Trophoblast cell (in vitro differentiated cells and primary cell): ENCODE data around the gene DAAM1.

Source experiments
- DNase-seq, 2 donors: peaks; one replicate each; pipeline ENCODE4 v3.0.0-alpha.2; 2016
- H2AFZ ChIP-seq: 2 replicates; pipeline ENCODE4 v1.6.1; 2013; ENCODE audit warnings: low read length, moderate library complexity, mild to moderate bottlenecking; ENCODE audit not compliant: insufficient read depth, poor library complexity
- H2AK5ac ChIP-seq: 2 replicates; pipeline ENCODE4 v1.6.1; 2013; ENCODE audit warnings: mild to moderate bottlenecking, low read length
- H2BK120ac ChIP-seq: 2 replicates; pipeline ENCODE4 v1.6.1; 2013; ENCODE audit warnings: low read length, mild to moderate bottlenecking, moderate library complexity; ENCODE audit not compliant: insufficient read depth, poor library complexity
- H2BK12ac ChIP-seq: 2 replicates; pipeline ENCODE4 v1.6.1; 2013; ENCODE audit warnings: mild to moderate bottlenecking, low read length, moderate library complexity
- H2BK5ac ChIP-seq: 2 replicates; pipeline ENCODE4 v1.6.1; 2013; ENCODE audit warnings: low read length, low read depth, moderate library complexity, mild to moderate bottlenecking; ENCODE audit not compliant: poor library complexity
- H3K14ac ChIP-seq: 2 replicates; pipeline ENCODE4 v1.6.1; 2013; ENCODE audit warnings: mild to moderate bottlenecking, low read length
- H3K18ac ChIP-seq: 2 replicates; pipeline ENCODE4 v1.6.1; 2013; ENCODE audit warnings: mild to moderate bottlenecking, low read length
- H3K23ac ChIP-seq: 2 replicates; pipeline ENCODE4 v1.6.1; 2013; ENCODE audit warnings: low read length
- H3K27ac ChIP-seq: 2 replicates; pipeline ENCODE4 v1.5.1; 2013; ENCODE audit warnings: low read depth, mild to moderate bottlenecking, inconsistent platforms, low read length, moderate library complexity
- H3K27me3 ChIP-seq: 2 replicates; pipeline ENCODE4 v1.6.1; 2013; ENCODE audit warnings: inconsistent platforms, mild to moderate bottlenecking, low read length, moderate library complexity; ENCODE audit not compliant: insufficient read depth
- H3K36me3 ChIP-seq, 2 experiments: 1 replicate in 1 of 2; 2 replicates in 1 of 2; pipeline ENCODE4 v1.6.1; 2013; ENCODE audit warnings: low read length in 2 of 2, mild to moderate bottlenecking in 2 of 2, moderate library complexity in 1 of 2; ENCODE audit not compliant: insufficient read depth in 2 of 2, control insufficient read depth in 1 of 2
- H3K4ac ChIP-seq: 2 replicates; pipeline ENCODE4 v1.6.1; 2013; ENCODE audit warnings: low read depth, mild to moderate bottlenecking, low read length, moderate library complexity
- H3K4me1 ChIP-seq, 2 experiments: 1 replicate in 1 of 2; 2 replicates in 1 of 2; pipeline ENCODE4 v1.6.1; 2013; ENCODE audit warnings: low read length in 2 of 2, mild to moderate bottlenecking in 2 of 2, moderate library complexity in 1 of 2; ENCODE audit not compliant: insufficient read depth in 2 of 2, control insufficient read depth in 1 of 2
- H3K4me2 ChIP-seq: 2 replicates; pipeline ENCODE4 v1.6.1; 2013; ENCODE audit warnings: inconsistent platforms, mild to moderate bottlenecking, low read length, moderate library complexity
- H3K4me3 ChIP-seq: 2 replicates; pipeline ENCODE4 v1.5.1; 2013; ENCODE audit warnings: mild to moderate bottlenecking, low read depth, low read length, inconsistent platforms
- H3K79me1 ChIP-seq: one replicate; pipeline ENCODE4 v1.6.1; 2013; ENCODE audit warnings: low read length
- H3K79me2 ChIP-seq: 2 replicates; pipeline ENCODE4 v1.6.1; 2013; ENCODE audit warnings: low read length, mild to moderate bottlenecking; ENCODE audit not compliant: control insufficient read depth, insufficient read depth, poor library complexity
- H3K9ac ChIP-seq: 2 replicates; pipeline ENCODE4 v1.6.1; 2013; ENCODE audit warnings: mild to moderate bottlenecking, low read length
- H3K9me3 ChIP-seq: 2 replicates; pipeline ENCODE4 v1.6.1; 2013; ENCODE audit warnings: low read depth, mild to moderate bottlenecking, control low read depth, inconsistent platforms, low read length; ENCODE audit not compliant: insufficient read depth
- H4K12ac ChIP-seq: 2 replicates; pipeline ENCODE4 v1.6.1; 2013; ENCODE audit warnings: low read depth, mild to moderate bottlenecking, low read length, moderate library complexity
- H4K8ac ChIP-seq: 2 replicates; pipeline ENCODE4 v1.6.1; 2013; ENCODE audit warnings: low read depth, mild to moderate bottlenecking, low read length, moderate library complexity
- H4K91ac ChIP-seq: one replicate; pipeline ENCODE4 v1.6.1; 2013; ENCODE audit warnings: low read depth, mild to moderate bottlenecking, low read length, moderate library complexity
- WGBS: extraction: QIAGEN DNeasy Blood & Tissue Kit; methylation state at CpG from one replicate; pipeline ENCODE4 v1.1.7; 2013; ENCODE audit warnings: missing lambda C conversion rate; ENCODE audit not compliant: insufficient read length, insufficient coverage; ENCODE audit errors: extremely low coverage; 5-methylcytosine and 5-hydroxymethylcytosine counted together

The DAAM1 gene

DNA sequence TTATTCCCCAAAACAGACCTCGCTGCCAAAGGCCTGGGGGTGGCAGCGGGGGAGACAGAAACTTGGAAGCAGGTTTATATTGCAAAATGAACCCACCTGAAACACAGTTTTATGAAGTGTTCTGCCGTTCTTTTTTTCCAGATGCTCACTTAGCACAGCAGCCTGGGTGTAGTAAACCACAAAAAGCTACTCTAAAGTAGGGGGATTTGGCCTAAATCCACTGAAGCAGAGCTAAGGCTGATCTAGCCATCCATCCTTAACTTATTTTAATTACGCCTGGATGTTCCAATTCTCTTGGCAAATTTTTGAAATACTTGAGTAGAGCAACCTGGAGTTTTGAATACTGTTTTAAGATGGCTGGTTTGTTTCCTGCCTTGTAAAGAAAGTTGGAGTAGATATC lies 155.5 kb downstream of the DAAM1 start:
- Histone ChIP-seq H3K14ac (no peak overlapping the region), H4K8ac (no peak overlapping the region), H3K27ac (no peak overlapping the region), H3K4ac (no peak overlapping the region), H3K79me1 (peaks cover 2% of the 10 kb centered on the region), H3K36me3 (peaks cover 0 to 13% of the 10 kb centered on the region in 2 experiments), H2AFZ (no peak overlapping the region), H3K4me1 (peaks cover 14 to 15% of the 10 kb centered on the region in 2 experiments), H2BK12ac (no peak overlapping the region), H3K4me3 (no peak overlapping the region), H4K91ac (no peak overlapping the region), H3K18ac (no peak overlapping the region), H3K4me2 (no peak overlapping the region), H2BK120ac (no peak overlapping the region), H3K23ac (no peak overlapping the region), H3K9ac (no peak overlapping the region), H2AK5ac (no peak overlapping the region), H3K27me3 (no peaks in the 10 kb centered on the region), H3K79me2 (no peaks in the 10 kb centered on the region), H4K12ac (no peak overlapping the region), H3K9me3 (no peaks in the 10 kb centered on the region), H2BK5ac (no peak overlapping the region)
- no peak for DNase-seq
- no CpG with 5 or more reads among the region's 4 CpGs for WGBS

DNA sequence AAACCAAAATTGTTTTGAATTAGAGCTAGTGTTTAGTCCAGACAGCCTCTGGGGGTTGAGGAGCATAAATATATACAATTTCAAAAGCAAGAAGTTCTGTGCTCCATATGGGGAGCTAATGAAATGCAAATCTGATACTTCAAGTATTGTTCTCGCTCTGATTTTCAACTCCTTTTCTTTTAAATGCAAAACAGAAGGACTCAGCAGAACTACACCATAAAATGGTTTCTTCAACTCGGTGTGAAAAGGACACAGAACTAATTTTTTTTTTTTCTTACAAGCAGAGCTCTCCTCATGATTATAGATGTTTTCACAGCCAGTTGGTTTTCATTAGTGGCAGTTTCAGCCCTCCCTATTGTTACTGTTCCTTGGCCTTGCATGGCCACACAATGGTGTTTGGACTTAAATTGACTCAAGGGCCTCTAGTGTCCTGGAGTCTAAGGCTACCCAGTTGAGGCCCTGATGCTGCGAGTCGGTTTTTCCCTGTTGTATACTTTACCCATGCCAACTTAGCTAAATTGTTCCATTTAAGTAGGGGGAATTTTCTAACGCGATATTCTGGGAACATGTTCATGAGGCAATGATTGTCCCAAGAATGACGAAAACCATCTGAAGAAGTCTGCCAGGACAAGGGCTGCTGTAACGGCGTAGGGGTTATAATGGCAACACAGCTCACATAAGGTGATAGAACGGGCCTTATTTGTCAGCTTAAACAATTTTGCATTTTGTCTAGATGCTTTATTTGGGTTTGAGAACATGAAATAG lies 156.4 kb downstream of the DAAM1 start:
- no peaks in the 10 kb centered on the region for H3K9me3 ChIP-seq
- no peak overlapping the region for H4K91ac ChIP-seq
- no peak overlapping the region for H2AK5ac ChIP-seq
- no peak overlapping the region for H3K4ac ChIP-seq
- no peak overlapping the region for H3K18ac ChIP-seq
- peaks cover 2% of the 10 kb centered on the region for H3K79me1 ChIP-seq
- WGBS = no CpG with 5 or more reads among the region's 10 CpGs
- no peaks in the 10 kb centered on the region for H3K79me2 ChIP-seq
- no peak overlapping the region for H3K14ac ChIP-seq
- H3K4me2 ChIP-seq = no peak overlapping the region
- H3K4me3 ChIP-seq = no peak overlapping the region
- no peak for DNase-seq
- no peak overlapping the region for H3K27ac ChIP-seq
- H2BK12ac ChIP-seq = no peak overlapping the region
- H2BK5ac ChIP-seq = no peak overlapping the region
- no peaks in the 10 kb centered on the region for H3K27me3 ChIP-seq
- no peak overlapping the region for H4K12ac ChIP-seq
- no peak overlapping the region for H2BK120ac ChIP-seq
- peaks cover 0 to 16% of the 10 kb centered on the region in 2 experiments for H3K36me3 ChIP-seq
- H3K9ac ChIP-seq = no peak overlapping the region
- no peak overlapping the region for H4K8ac ChIP-seq
- peaks cover 14 to 15% of the 10 kb centered on the region in 2 experiments for H3K4me1 ChIP-seq
- H3K23ac ChIP-seq = no peak overlapping the region
- H2AFZ ChIP-seq = no peak overlapping the region

DNA sequence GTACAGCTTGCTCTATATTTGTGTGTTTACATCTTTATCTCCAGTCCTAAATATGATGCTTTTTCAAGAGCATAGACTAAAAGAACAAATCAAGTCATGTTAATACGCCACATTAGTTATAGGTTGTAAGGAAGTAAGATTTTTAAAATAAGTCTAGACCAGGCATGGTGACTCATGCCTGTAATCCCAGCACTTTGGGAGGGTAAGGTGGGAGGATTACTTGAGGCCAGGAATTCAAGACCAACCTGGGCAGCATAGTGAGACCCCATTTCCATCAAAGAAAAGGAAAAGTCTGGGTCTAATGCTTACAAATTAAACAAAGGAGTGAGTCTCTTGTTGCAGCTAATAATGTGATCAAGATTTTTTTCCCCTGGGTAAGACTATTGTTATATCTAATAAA lies 157.9 kb downstream of the DAAM1 start:
- no peak overlapping the region for H3K9ac ChIP-seq

DNA sequence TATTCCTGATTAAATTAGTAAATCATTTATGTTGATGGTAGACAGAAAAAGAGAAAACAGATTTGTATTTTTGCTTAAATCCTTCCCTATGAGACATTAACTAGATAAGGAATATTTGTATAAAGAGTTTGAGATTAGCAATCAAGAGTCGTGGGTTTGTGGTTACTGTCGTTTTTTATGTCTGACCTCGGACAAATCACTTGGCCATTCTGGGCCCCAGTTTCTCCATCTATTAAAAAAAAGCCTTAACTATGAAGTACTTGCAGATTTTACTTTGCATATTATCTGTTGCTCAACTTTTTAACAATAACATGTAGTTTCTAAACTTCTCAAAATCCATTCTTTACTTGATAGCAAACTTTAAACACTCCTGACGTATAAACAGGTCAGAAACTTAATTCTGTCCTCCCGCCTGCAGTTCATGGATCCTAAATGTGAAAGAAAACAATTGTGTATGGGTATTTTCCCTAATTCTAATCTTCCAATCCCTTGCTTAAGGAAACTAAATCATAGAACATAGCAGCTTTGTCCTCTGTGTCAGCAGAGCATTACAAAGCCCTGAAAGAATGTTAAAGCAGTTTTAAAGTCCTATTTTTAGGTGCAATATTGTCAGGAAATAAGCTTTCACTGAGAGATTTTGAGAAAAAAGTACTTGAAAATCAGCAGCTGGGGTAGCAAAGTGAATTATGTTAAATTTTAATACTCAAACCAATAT lies 158.5 kb downstream of the DAAM1 start:
- H3K4me2 ChIP-seq = no peak overlapping the region
- H3K9ac ChIP-seq = no peak overlapping the region
- no peak overlapping the region for H2BK5ac ChIP-seq
- no peak overlapping the region for H2AFZ ChIP-seq
- no peak overlapping the region for H3K4me3 ChIP-seq
- no peak overlapping the region for H4K91ac ChIP-seq
- H3K36me3 ChIP-seq = peaks cover 9 to 29% of the 10 kb centered on the region in 2 experiments
- H3K18ac ChIP-seq = no peak overlapping the region
- no peak overlapping the region for H3K27ac ChIP-seq
- no peak overlapping the region for H3K4ac ChIP-seq
- H3K27me3 ChIP-seq = no peaks in the 10 kb centered on the region
- H3K4me1 ChIP-seq = peaks cover 14 to 15% of the 10 kb centered on the region in 2 experiments
- peaks cover 2% of the 10 kb centered on the region for H3K9me3 ChIP-seq
- H2BK120ac ChIP-seq = no peak overlapping the region
- H3K23ac ChIP-seq = no peak overlapping the region
- WGBS = 100% methylated on average over 1 of the region's 5 CpGs
- peaks cover 2% of the 10 kb centered on the region for H3K79me1 ChIP-seq
- H2BK12ac ChIP-seq = no peak overlapping the region
- no peak for DNase-seq
- no peak overlapping the region for H4K12ac ChIP-seq
- H3K14ac ChIP-seq = no peak overlapping the region
- no peaks in the 10 kb centered on the region for H3K79me2 ChIP-seq
- H4K8ac ChIP-seq = no peak overlapping the region
- no peak overlapping the region for H2AK5ac ChIP-seq

More for the DNA sequence above, 157.9 kb downstream of the DAAM1 start:
- WGBS = no CpG with 5 or more reads among the region's 1 CpG
- no peak overlapping the region for H3K23ac ChIP-seq
- H3K79me1 ChIP-seq = peaks cover 2% of the 10 kb centered on the region
- no peaks in the 10 kb centered on the region for H3K79me2 ChIP-seq
- no peak overlapping the region for H2AK5ac ChIP-seq
- no peak overlapping the region for H3K4me2 ChIP-seq
- no peak for DNase-seq
- H3K4me1 ChIP-seq = peaks cover 14 to 15% of the 10 kb centered on the region in 2 experiments
- H3K4ac ChIP-seq = no peak overlapping the region
- H2AFZ ChIP-seq = no peak overlapping the region
- H3K9me3 ChIP-seq = peaks cover 1% of the 10 kb centered on the region
- H2BK120ac ChIP-seq = no peak overlapping the region
- no peak overlapping the region for H4K12ac ChIP-seq
- H3K14ac ChIP-seq = no peak overlapping the region
- H3K27me3 ChIP-seq = no peaks in the 10 kb centered on the region
- H4K91ac ChIP-seq = no peak overlapping the region
- no peak overlapping the region for H2BK5ac ChIP-seq
- H3K4me3 ChIP-seq = no peak overlapping the region
- H2BK12ac ChIP-seq = no peak overlapping the region
- H4K8ac ChIP-seq = no peak overlapping the region
- H3K36me3 ChIP-seq = peaks cover 8 to 28% of the 10 kb centered on the region in 2 experiments
- no peak overlapping the region for H3K18ac ChIP-seq
- H3K27ac ChIP-seq = no peak overlapping the region
